OCI-LY3 (cell line): ENCODE data around the gene SLC5A10.

Experiments used
- H2AFZ ChIP-seq: fragments of 200-600, 300-600 bp; shearing (Covaris generic); 2 replicates; pipeline ENCODE4 v1.6.0; 2014; ENCODE audit warnings: antibody characterized with exemption, low read depth, low read length
- H3K27ac ChIP-seq: fragments of 200-600, 300-600 bp; sonication (generic); 2 replicates; pipeline ENCODE4 v1.5.1; 2014; ENCODE audit warnings: mild to moderate bottlenecking, low read length, moderate library complexity, mixed read lengths
- H3K27me3 ChIP-seq: fragments of 200-600, 300-600 bp; sonication (generic); 2 replicates; pipeline ENCODE4 v1.6.1; 2014; ENCODE audit warnings: low read depth, low read length, mixed read lengths
- H3K36me3 ChIP-seq: fragments of 200-600, 300-600 bp; sonication (generic); replicated peaks from 2 replicates; pipeline ENCODE3; 2014; ENCODE audit warnings: low read depth, low read length, mixed read lengths
- H3K4me1 ChIP-seq: fragments of 300-600, 200-600 bp; sonication (generic); 2 replicates; pipeline ENCODE4 v1.6.1; 2014; ENCODE audit warnings: low read length, mixed read lengths
- H3K4me2 ChIP-seq: fragments of 200-600, 300-600 bp; sonication (generic); 2 replicates; pipeline ENCODE4 v1.6.1; 2014; ENCODE audit warnings: low read length, mixed read lengths
- H3K4me3 ChIP-seq: fragments of 300-600, 200-600 bp; sonication (generic); 2 replicates; pipeline ENCODE4 v1.5.1; 2014; ENCODE audit warnings: antibody characterized with exemption, mild to moderate bottlenecking, low read length, moderate library complexity
- H3K79me2 ChIP-seq: fragments of 300-600, 200-600 bp; shearing (Covaris generic); 2 replicates; pipeline ENCODE4 v1.6.1; 2014; ENCODE audit warnings: mild to moderate bottlenecking, low read length, mixed read lengths
- H3K9ac ChIP-seq: fragments of 300-600, 200-600 bp; shearing (Covaris generic); 2 replicates; pipeline ENCODE4 v1.6.0; 2014; ENCODE audit warnings: mild to moderate bottlenecking, low read length, moderate library complexity
- H3K9me3 ChIP-seq: fragments of 200-600, 300-600 bp; shearing (Covaris generic); 2 replicates; pipeline ENCODE4 v1.6.1; 2014; ENCODE audit warnings: low read length, mixed read lengths; ENCODE audit not compliant: insufficient read depth
- H4K20me1 ChIP-seq: fragments of 200-600, 300-600 bp; sonication (generic); 2 replicates; pipeline ENCODE4 v1.6.1; 2016; ENCODE audit warnings: low read length, mixed read lengths; ENCODE audit not compliant: insufficient read depth
- EZH2phosphoT487 ChIP-seq: fragments of 200-600 bp; shearing (Covaris generic); IDR thresholded peaks from 2 replicates; pipeline ENCODE4 v1.6.1; 2018; ENCODE audit warnings: antibody characterized with exemption, mixed run types, low read depth
- TF ChIP-seq, protein P1 (sequence below): fragments of 200-600, 300-600 bp; sonication (generic); IDR thresholded peaks from 2 replicates; pipeline ENCODE4 v1.5.1; 2014; ENCODE audit warnings: antibody characterized with exemption, low read length, low read depth

The SLC5A10 gene

GRCh38 chr17:19016881-19017280 is 64.9 kb downstream of the SLC5A10 start:
- Histone ChIP-seq H3K4me1 (no peaks in the 10 kb centered on the region), H2AFZ (no peak overlapping the region), H3K27ac (no peak overlapping the region)

DNA sequence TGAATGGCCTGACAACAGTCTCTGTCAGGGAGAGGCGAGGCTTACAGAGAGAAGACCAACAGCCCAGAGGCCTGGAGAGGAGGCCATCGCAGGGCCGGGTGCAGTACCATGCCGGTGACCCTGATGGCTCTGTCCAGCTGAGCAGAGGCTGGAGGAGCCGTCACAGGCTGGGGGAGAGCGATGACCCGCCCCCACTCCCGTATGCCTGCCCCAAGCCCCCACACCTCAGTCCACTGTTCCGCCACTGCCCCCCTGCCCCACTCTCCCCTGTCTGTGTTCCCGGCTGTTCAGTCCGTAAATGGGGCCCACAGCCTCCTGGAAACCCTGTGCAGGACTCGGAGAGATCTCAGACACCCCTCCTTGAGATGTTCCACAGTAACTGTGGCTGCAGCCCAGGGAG is 65.4 kb downstream of the SLC5A10 start:
- Histone ChIP-seq H3K4me1 (no peaks in the 10 kb centered on the region), H4K20me1 (no peaks in the 10 kb centered on the region), H3K4me3 (no peak overlapping the region), H3K4me2 (no peak overlapping the region), H3K9me3 (no peaks in the 10 kb centered on the region), H3K27me3 (no peaks in the 10 kb centered on the region), H3K27ac (no peak overlapping the region), H3K36me3 (no peaks in the 10 kb centered on the region), H2AFZ (no peak overlapping the region), H3K79me2 (no peaks in the 10 kb centered on the region), H3K9ac (no peak overlapping the region)
- TF ChIP-seq, protein P1, sequence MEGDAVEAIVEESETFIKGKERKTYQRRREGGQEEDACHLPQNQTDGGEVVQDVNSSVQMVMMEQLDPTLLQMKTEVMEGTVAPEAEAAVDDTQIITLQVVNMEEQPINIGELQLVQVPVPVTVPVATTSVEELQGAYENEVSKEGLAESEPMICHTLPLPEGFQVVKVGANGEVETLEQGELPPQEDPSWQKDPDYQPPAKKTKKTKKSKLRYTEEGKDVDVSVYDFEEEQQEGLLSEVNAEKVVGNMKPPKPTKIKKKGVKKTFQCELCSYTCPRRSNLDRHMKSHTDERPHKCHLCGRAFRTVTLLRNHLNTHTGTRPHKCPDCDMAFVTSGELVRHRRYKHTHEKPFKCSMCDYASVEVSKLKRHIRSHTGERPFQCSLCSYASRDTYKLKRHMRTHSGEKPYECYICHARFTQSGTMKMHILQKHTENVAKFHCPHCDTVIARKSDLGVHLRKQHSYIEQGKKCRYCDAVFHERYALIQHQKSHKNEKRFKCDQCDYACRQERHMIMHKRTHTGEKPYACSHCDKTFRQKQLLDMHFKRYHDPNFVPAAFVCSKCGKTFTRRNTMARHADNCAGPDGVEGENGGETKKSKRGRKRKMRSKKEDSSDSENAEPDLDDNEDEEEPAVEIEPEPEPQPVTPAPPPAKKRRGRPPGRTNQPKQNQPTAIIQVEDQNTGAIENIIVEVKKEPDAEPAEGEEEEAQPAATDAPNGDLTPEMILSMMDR: no peak
- TF ChIP-seq EZH2phosphoT487: no peak

More at GRCh38 chr17:19016881-19017280, 64.9 kb downstream of the SLC5A10 start:
- H4K20me1 ChIP-seq: no peaks in the 10 kb centered on the region
- H3K4me3 ChIP-seq: no peak overlapping the region
- TF ChIP-seq, protein P1: no peak
- TF ChIP-seq EZH2phosphoT487: no peak
- H3K27me3 ChIP-seq: no peaks in the 10 kb centered on the region
- no peaks in the 10 kb centered on the region for H3K79me2 ChIP-seq
- H3K4me2 ChIP-seq: no peak overlapping the region
- H3K9ac ChIP-seq: no peak overlapping the region
- H3K9me3 ChIP-seq: no peaks in the 10 kb centered on the region
- no peaks in the 10 kb centered on the region for H3K36me3 ChIP-seq

GRCh38 chr17:19017804-19018599 is 66.0 kb downstream of the SLC5A10 start:
- H3K9ac ChIP-seq: no peak overlapping the region
- no peak overlapping the region for H3K27ac ChIP-seq
- no peaks in the 10 kb centered on the region for H4K20me1 ChIP-seq
- no peaks in the 10 kb centered on the region for H3K27me3 ChIP-seq
- no peak overlapping the region for H3K4me2 ChIP-seq
- no peak overlapping the region for H2AFZ ChIP-seq
- no peaks in the 10 kb centered on the region for H3K36me3 ChIP-seq
- no peak overlapping the region for H3K4me3 ChIP-seq
- H3K9me3 ChIP-seq: no peaks in the 10 kb centered on the region
- H3K79me2 ChIP-seq: no peaks in the 10 kb centered on the region
- TF ChIP-seq, protein P1: no peak
- no peak for TF ChIP-seq EZH2phosphoT487
- H3K4me1 ChIP-seq: no peaks in the 10 kb centered on the region

DNA sequence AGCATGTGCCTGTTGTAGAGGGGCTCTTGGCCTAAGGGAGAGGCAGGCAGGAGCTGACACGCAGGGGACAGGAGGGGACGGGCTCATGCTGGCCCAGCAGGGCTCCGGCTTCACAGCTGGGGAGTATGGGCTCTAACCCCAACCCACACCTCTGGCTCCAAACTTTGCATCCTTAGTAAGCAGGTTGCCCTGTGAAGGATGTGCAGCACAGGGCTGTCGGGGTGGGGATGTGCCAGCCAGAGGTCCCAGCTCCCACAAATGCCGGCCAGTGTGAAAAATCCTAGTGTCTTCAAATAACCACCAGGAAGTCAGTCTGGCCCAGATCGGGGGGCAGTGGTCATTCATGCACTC is 66.6 kb downstream of the SLC5A10 start:
- H4K20me1 ChIP-seq: no peaks in the 10 kb centered on the region
- TF ChIP-seq EZH2phosphoT487: no peak
- TF ChIP-seq, protein P1: no peak
- H3K27me3 ChIP-seq: no peaks in the 10 kb centered on the region
- no peak overlapping the region for H2AFZ ChIP-seq
- H3K79me2 ChIP-seq: no peaks in the 10 kb centered on the region
- H3K4me3 ChIP-seq: no peak overlapping the region
- no peaks in the 10 kb centered on the region for H3K4me1 ChIP-seq
- no peak overlapping the region for H3K4me2 ChIP-seq
- H3K9me3 ChIP-seq: no peaks in the 10 kb centered on the region
- no peak overlapping the region for H3K9ac ChIP-seq
- H3K27ac ChIP-seq: no peak overlapping the region
- H3K36me3 ChIP-seq: no peaks in the 10 kb centered on the region
